ENCODE results near the gene ASPA.
"Not testable (repeated sequence)": the region's sequence is repeated elsewhere in the genome, so short reads cannot be mapped to it uniquely, and the experiment has no call there.

- not testable (repeated sequence) for TF ChIP-seq ZNF114 (CRISPR knock-in tag; IDR thresholded peaks at IDR 0.05); CTCF (conservative IDR thresholded peaks at IDR 0.05; ENCODE audit: low read depth in 2 of 2)
Measured at GRCh38 chr17:3514167-3514566, 38.4 kb downstream of the ASPA start.

Data from GM23338 (cell line).